22Rv1 (cell line): ENCODE results near the gene CNKSR3.

Experiments
- H3K27ac ChIP-seq: fragments of 450-650 bp; 2 replicates; pipeline ENCODE4 v1.5.1; 2017
- CTCF ChIP-seq: fragments of 450-650 bp; IDR thresholded peaks from 2 replicates; pipeline ENCODE4 v1.5.1; 2017; ENCODE audit warnings: mild to moderate bottlenecking
- ZFX ChIP-seq: fragments of 450-650 bp; IDR thresholded peaks from 2 replicates; pipeline ENCODE4 v1.6.1; 2017; ENCODE audit warnings: antibody characterized with exemption, borderline replicate concordance

The CNKSR3 gene

GRCh38 chr6:154447954-154448353 lies 62.5 kb downstream of the CNKSR3 start:
- TF ChIP-seq CTCF (no peak), ZFX (no peak)
- no peak overlapping the region for H3K27ac ChIP-seq

- TF ChIP-seq ZFX (no peak), CTCF (no peak)
- H3K27ac ChIP-seq: no peak overlapping the region
Measured at GRCh38 chr6:154446984-154447383, 63.5 kb downstream of the CNKSR3 start.

- TF ChIP-seq ZFX (no peak), CTCF (no peak)
- H3K27ac ChIP-seq: no peak overlapping the region
Measured at GRCh38 chr6:154445417-154445816, 65.1 kb downstream of the CNKSR3 start.

- no peak overlapping the region for H3K27ac ChIP-seq
- TF ChIP-seq ZFX: no peak
- no peak for TF ChIP-seq CTCF
Measured at GRCh38 chr6:154441995-154442310, 68.5 kb downstream of the CNKSR3 start.

- H3K27ac ChIP-seq: no peak overlapping the region
- TF ChIP-seq CTCF (no peak), ZFX (no peak)
Measured at GRCh38 chr6:154440422-154441043, 70.0 kb downstream of the CNKSR3 start.

GRCh38 chr6:154440022-154440421 lies 70.5 kb downstream of the CNKSR3 start:
- no peak for TF ChIP-seq CTCF
- TF ChIP-seq ZFX: no peak
- no peak overlapping the region for H3K27ac ChIP-seq

- no peak for TF ChIP-seq ZFX
- TF ChIP-seq CTCF: no peak
- H3K27ac ChIP-seq: no peak overlapping the region
Measured at GRCh38 chr6:154438882-154439415, 71.5 kb downstream of the CNKSR3 start.
